ENCODE measurements around the gene OCRL. TPM values are rescaled to one million over a fixed set of nuclear protein-coding genes. Genes with fewer than 3 reads are reported as not detected.

Gene OCRL
- polyA plus RNA-seq, 1 experiment, result 16.4 TPM

DNA sequence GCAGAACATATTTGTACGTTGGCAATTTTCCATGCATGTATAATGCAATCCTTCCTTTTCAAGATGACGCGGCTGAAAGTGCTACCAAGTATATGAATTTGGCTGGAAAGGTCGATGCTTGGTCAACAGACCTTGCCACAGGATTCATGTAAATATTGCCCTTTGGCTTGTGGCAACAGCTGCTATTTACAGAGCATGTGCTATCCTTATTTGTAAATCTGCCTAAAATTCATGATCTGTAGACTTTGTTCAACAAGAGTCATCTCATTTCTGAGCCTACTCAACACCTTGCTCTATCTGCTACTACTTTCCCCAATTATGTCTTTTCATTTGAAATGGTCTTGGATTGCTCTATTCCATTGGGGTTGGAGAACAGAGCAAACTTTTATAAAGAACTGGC lies 14.9 kb upstream of the OCRL start:
- POLR2A ChIA-PET, result no interaction called here
- TF ChIP-seq, protein P1, sequence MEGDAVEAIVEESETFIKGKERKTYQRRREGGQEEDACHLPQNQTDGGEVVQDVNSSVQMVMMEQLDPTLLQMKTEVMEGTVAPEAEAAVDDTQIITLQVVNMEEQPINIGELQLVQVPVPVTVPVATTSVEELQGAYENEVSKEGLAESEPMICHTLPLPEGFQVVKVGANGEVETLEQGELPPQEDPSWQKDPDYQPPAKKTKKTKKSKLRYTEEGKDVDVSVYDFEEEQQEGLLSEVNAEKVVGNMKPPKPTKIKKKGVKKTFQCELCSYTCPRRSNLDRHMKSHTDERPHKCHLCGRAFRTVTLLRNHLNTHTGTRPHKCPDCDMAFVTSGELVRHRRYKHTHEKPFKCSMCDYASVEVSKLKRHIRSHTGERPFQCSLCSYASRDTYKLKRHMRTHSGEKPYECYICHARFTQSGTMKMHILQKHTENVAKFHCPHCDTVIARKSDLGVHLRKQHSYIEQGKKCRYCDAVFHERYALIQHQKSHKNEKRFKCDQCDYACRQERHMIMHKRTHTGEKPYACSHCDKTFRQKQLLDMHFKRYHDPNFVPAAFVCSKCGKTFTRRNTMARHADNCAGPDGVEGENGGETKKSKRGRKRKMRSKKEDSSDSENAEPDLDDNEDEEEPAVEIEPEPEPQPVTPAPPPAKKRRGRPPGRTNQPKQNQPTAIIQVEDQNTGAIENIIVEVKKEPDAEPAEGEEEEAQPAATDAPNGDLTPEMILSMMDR (IDR thresholded peaks at IDR 0.05; ENCODE audit: insufficient read depth, low read depth, low read length), result no peak
- Histone ChIP-seq H3K27me3 (ENCODE audit: control insufficient read depth, insufficient read depth, low read length) (no peaks in the 10 kb centered on the region), H3K4me3 (ENCODE audit: low read depth, low read length) (no peak overlapping the region), H3K36me3 (ENCODE audit: control insufficient read depth, insufficient read depth, low read length) (no peaks in the 10 kb centered on the region)
- CTCF ChIA-PET, result no interaction called here
- no peak for DNase-seq (ENCODE audit: low read depth)

DNA sequence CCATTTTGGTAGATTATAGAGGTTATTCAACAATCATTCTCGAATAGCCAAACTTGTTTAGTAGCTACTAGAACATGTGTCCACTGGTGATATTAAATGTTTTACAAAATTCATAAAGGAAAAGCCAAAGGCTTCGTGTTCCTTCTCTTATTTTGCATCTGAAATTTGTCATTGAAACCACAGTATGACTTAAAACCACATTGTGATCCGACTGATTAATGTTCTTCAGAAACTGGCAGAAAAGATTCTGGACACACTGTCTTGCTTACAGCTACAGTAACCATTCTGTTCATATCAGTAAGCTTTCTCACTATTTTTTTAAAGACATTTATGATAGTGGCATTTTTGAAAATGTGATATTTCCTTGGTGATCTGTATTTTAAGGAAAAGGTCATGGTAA lies 14.2 kb upstream of the OCRL start:
- H3K4me3 ChIP-seq (ENCODE audit: low read depth, low read length), result no peak overlapping the region
- ChIA-PET POLR2A (no interaction called here), CTCF (no interaction called here)
- DNase-seq (ENCODE audit: low read depth), result no peak
- TF ChIP-seq, protein P1 (IDR thresholded peaks at IDR 0.05; ENCODE audit: insufficient read depth, low read depth, low read length), result no peak
- no peaks in the 10 kb centered on the region for H3K36me3 ChIP-seq (ENCODE audit: control insufficient read depth, insufficient read depth, low read length)
- no peaks in the 10 kb centered on the region for H3K27me3 ChIP-seq (ENCODE audit: control insufficient read depth, insufficient read depth, low read length)

DNA sequence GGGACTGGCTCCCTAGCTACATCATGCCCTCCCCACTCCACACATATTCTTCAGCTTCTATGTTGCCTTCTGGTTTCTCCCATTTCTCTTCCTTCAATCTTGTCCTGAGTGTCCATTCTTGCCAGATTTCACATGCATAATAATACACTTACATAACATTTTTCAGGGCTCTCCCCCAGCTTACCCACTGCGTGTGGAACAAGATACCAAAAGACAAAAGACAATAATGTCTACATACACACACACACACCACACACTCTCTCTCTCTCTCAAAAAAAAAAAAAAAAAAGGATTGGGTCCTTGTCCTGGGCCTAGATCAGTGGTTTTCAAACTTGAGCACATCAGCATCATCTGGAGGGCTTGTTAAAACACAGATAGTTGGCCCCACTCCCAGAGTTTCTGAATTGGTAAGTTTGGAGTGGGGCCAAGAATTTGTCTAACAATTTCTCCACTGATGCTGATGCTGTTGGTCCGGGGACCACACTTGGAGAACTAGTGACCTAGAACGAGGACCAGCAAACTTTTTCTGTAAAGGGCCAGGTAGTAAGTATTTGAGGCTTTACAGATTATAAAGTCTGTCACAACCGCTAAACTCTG lies 10.3 kb upstream of the OCRL start:
- H3K36me3 ChIP-seq (ENCODE audit: control insufficient read depth, insufficient read depth, low read length), result no peaks in the 10 kb centered on the region
- H3K4me3 ChIP-seq (ENCODE audit: low read depth, low read length), result no peak overlapping the region
- H3K27me3 ChIP-seq (ENCODE audit: control insufficient read depth, insufficient read depth, low read length), result no peaks in the 10 kb centered on the region
- TF ChIP-seq, protein P1 (IDR thresholded peaks at IDR 0.05; ENCODE audit: insufficient read depth, low read depth, low read length), result no peak
- no peak for DNase-seq (ENCODE audit: low read depth)
- ChIA-PET CTCF (no interaction called here), POLR2A (no interaction called here)

DNA sequence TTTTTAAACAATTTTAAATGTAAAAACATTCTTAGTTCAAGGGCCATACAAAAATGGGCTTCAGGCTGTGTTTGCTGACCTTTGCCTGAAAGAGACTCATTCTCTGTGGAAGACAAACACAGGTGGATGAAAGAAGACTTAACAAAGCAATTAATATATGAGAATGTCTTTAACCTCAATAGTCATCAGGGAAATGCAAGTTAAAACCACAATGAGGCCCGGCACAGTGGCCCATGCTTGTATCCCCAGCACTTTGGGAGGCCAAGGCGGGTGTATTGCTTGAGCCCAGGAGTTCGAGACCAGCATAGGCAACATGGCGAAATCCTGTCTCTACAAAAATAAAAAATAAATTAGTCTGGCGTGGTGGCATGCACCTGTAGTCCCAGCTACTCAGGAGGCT lies 9.6 kb upstream of the OCRL start:
- Histone ChIP-seq H3K4me3 (ENCODE audit: low read depth, low read length) (no peak overlapping the region), H3K36me3 (ENCODE audit: control insufficient read depth, insufficient read depth, low read length) (no peaks in the 10 kb centered on the region), H3K27me3 (ENCODE audit: control insufficient read depth, insufficient read depth, low read length) (no peaks in the 10 kb centered on the region)
- DNase-seq (ENCODE audit: low read depth), result no peak
- ChIA-PET POLR2A (no interaction called here), CTCF (no interaction called here)
- TF ChIP-seq, protein P1 (IDR thresholded peaks at IDR 0.05; ENCODE audit: insufficient read depth, low read depth, low read length), result no peak

DNA sequence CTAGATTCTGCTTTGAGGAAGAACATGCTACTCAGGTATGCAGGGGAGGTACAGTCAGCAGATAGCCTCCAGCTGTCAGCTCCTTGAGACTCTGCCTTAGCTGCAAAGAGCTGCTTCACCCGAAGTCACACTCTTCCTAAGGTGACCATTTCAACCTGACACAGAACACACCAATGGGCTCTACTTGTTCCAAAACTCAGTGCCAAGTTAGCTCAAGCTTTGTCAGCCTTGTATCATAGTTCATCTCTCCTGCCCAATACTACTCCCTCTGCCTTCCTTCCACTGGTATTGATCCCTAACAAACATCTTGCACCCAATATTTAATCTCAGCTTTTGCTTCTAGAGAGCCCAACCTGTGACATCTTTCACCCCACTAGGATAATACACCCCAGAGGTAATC lies 8.9 kb upstream of the OCRL start:
- DNase-seq (ENCODE audit: low read depth), result no peak
- TF ChIP-seq, protein P1 (IDR thresholded peaks at IDR 0.05; ENCODE audit: insufficient read depth, low read depth, low read length), result no peak
- H3K4me3 ChIP-seq (ENCODE audit: low read depth, low read length), result no peak overlapping the region
- ChIA-PET POLR2A (interaction anchor here (0.7 kb wide), 1 partner anchor 16 kb away, joined by 3 read pairs; no protein-coding TSS in a partner anchor), CTCF (interaction anchor here (0.8 kb wide), 1 partner anchor 9 kb away, joined by 3 read pairs; the partner anchor contains the start of gene OCRL)
- no peaks in the 10 kb centered on the region for H3K27me3 ChIP-seq (ENCODE audit: control insufficient read depth, insufficient read depth, low read length)
- no peaks in the 10 kb centered on the region for H3K36me3 ChIP-seq (ENCODE audit: control insufficient read depth, insufficient read depth, low read length)
